CD4-positive, alpha-beta memory T cell (primary cell): ENCODE data around the gene GAPDH. TPM values are rescaled to one million over a fixed set of nuclear protein-coding genes. Genes with fewer than 3 reads are reported as not detected.

Experiments used
- CTCF ChIA-PET: fragments of 350-600 bp; sonication (Branson Sonifier 250); formaldehyde crosslinking; loops from one replicate; lab custom pipeline; 2021; ENCODE audit warnings: inconsistent platforms; ENCODE audit not compliant: partially characterized antibody; lab: Charles Lee
- POLR2A ChIA-PET: fragments of 350-600 bp; sonication (Branson Sonifier 250); formaldehyde crosslinking; loops from one replicate; lab custom pipeline; 2021; ENCODE audit not compliant: partially characterized antibody; lab: Charles Lee
- DNase-seq, 5 donors: peaks; one replicate each; pipeline versions ENCODE4 v3.0.0 to v3.0.0-alpha.2; 2020 to 2022; ENCODE audit warnings: mixed read lengths in 1 of 5
- H3K27ac ChIP-seq: one replicate; pipeline ENCODE4 v1.7.0; 2013; ENCODE audit warnings: low read depth, low read length
- H3K27me3 ChIP-seq: 2 replicates; pipeline ENCODE4 v1.7.0; 2013; ENCODE audit warnings: mild to moderate bottlenecking, low read length, moderate library complexity; ENCODE audit not compliant: insufficient read depth
- H3K36me3 ChIP-seq: 2 replicates; pipeline ENCODE4 v1.7.0; 2013; ENCODE audit warnings: mild to moderate bottlenecking, low read length, moderate library complexity; ENCODE audit not compliant: insufficient read depth
- H3K4me1 ChIP-seq: 2 replicates; pipeline ENCODE4 v1.7.0; 2013; ENCODE audit warnings: mild to moderate bottlenecking, low read length, moderate library complexity; ENCODE audit not compliant: insufficient read depth
- H3K4me3 ChIP-seq, 2 donors: one replicate each; pipeline ENCODE4 v1.7.0; 2013; ENCODE audit warnings: low read length in 2 of 2, mild to moderate bottlenecking in 1 of 2
- H3K9me3 ChIP-seq, 2 donors: one replicate each; pipeline ENCODE4 v1.7.0; 2013; ENCODE audit warnings: low read length in 2 of 2, control low read depth in 1 of 2; ENCODE audit not compliant: control insufficient read depth in 1 of 2
- H3K27ac Mint-ChIP-seq, 7 donors: one replicate each; pipeline ENCODE4 v1.8.0; 2020 to 2021; ENCODE audit warnings: mixed read lengths in 7 of 7, mild to moderate bottlenecking in 6 of 7, inconsistent platforms in 3 of 7, moderate library complexity in 3 of 7
- H3K27me3 Mint-ChIP-seq, 2 donors: one replicate each; pipeline ENCODE4 v1.8.0; 2020 to 2021; ENCODE audit warnings: mixed read lengths in 2 of 2
- H3K36me3 Mint-ChIP-seq, 2 donors: one replicate each; pipeline ENCODE4 v1.8.0; 2020 to 2021; ENCODE audit warnings: mixed read lengths in 2 of 2, inconsistent platforms in 1 of 2, mild to moderate bottlenecking in 1 of 2
- H3K4me1 Mint-ChIP-seq, 4 donors: one replicate each; pipeline ENCODE4 v1.8.0; 2020 to 2021; ENCODE audit warnings: mixed read lengths in 4 of 4, mild to moderate bottlenecking in 1 of 4
- H3K4me3 Mint-ChIP-seq, 8 donors: one replicate each; pipeline ENCODE4 v1.8.0; 2020 to 2021; ENCODE audit warnings: mixed read lengths in 8 of 8, mild to moderate bottlenecking in 7 of 8, moderate library complexity in 6 of 8, inconsistent platforms in 3 of 8
- H3K9me3 Mint-ChIP-seq, 8 donors: one replicate each; pipeline ENCODE4 v1.8.0; 2020 to 2021; ENCODE audit warnings: mixed read lengths in 8 of 8, mild to moderate bottlenecking in 5 of 8, inconsistent platforms in 3 of 8, moderate library complexity in 1 of 8
- intact Hi-C: fragments of 100-400 bp; cut with micrococcal nuclease; formaldehyde crosslinking; loops from one replicate; pipeline ENCODE4 v1.15.1; 2023
- polyA plus RNA-seq, 2 donors: library from polyadenylated mRNA; unstranded; fragments of 300-500 nt; fragmentation: Illumina TruSeq; gene quantifications; one replicate each; pipeline ENCODE4 v1.2.3, GENCODE V29; 2021
- total RNA-seq, 2 experiments: library from RNA; stranded (reverse); gene quantifications; one replicate each; pipeline ENCODE4 v1.2.3, GENCODE V29; 2021

Gene GAPDH
- total and polyA plus RNA-seq, 4 experiments from 2014 or later: 474 to 2,185 (median 1,163) TPM

DNA sequence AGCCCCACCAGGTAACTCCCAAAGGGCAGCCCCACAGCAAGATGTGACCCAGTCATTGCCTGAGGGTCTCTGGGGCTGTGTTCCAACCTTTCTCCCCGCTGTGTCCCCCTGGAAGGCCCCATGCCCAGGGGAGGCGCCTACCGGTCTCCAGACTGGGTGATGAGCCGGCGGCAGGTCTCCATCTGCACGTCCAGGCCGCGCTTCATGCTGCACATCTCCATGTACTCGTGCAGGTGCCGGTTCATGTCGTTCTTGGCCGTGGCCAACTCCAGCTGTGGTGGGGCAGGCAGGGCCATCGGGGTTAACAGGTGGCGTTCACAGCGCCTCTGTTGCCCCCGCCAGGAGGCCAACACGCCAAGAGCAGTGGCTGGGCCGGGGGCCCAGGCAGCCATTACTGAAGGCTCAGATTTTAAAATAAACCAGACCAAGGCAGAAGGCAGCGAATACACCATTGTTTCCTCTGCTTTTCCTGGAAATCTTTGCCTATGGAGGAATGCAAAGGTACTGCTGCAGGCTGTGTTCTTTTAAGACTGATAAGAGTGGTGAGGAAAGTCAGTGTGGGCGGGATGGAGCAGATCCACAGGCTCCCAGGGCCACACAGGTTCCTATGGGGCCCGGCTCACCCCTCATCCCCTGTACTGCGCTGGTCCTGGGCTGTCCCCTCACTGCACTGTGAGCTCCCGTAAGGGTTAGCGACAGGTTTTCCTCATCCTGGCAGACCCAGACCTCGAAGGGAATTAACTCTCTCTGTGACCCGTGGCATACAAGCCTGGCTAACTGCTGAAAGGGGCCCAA is 7.3 kb downstream of the GAPDH start:
- Histone ChIP-seq H3K36me3 (peaks cover 28% of the 10 kb centered on the region), H3K27me3 (no peaks in the 10 kb centered on the region), H3K4me3 (no peak overlapping the region), H3K27ac (no peak overlapping the region), H3K9me3 (no peaks in the 10 kb centered on the region), H3K4me1 (peaks cover 58% of the 10 kb centered on the region)
- intact Hi-C loops: no loop called here
- Mint-ChIP-seq H3K27ac (peak overlapping the region; percentile 34 to 89 (median 83)), H3K4me3 (peak overlapping the region in 1 of 8 donors; percentile 18), H3K4me1 (peaks cover 28 to 49% (median 41%) of the 10 kb centered on the region in 4 donors), H3K36me3 (peaks cover 32 to 51% of the 10 kb centered on the region in 2 donors), H3K27me3 (no peaks in the 10 kb centered on the region), H3K9me3 (no peaks in the 10 kb centered on the region)
- DNase-seq: no peak
- ChIA-PET POLR2A (interaction anchor here (1.3 to 10.4 kb wide), 3 partner anchors 8 to 90 kb away, joined by 4 to 237 read pairs (median 78); partner anchors contain the start of genes GAPDH, TAPBPL and VAMP1), CTCF (interaction anchor here (0.9 to 8.0 kb wide), 6 partner anchors 11 to 116 kb away, joined by 3 to 162 read pairs (median 86); partner anchors contain the start of gene VAMP1)

DNA sequence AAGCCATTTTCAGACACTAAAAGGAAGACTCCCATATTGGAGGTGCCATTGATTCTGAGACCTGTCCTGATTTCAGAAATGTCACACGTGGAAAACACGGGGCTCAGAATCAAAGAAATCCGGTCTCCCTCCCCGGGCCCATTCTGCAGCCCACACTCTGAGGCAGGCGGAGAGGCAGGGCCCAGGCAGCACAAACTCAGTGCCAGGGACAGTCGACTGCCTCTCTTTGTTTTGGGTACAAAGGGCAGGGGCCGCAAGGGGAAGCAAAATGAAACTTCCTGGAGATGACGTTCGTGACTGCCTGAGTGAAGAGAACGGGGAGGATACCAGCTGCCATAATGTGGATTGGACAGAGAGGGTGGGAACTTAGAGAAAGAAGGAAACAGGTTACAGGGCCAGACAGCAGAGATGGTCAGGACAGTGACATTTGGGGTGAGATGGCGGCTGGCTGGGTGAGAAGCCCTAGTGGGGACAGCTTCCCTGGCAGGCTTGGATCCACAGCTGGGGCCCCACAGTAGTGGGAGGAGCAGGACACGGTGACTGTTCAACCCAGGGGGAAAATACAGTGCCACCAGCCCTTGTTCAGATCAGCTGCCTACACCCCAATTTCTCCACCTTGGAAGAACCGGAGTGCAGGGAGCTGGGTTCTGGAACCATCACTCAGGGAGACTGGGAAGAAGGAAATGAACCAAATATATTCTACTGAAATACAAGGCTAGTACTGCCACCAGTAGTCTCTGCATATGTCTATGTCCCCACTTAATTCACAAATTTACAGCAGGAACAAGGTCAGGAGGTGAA is 8.1 kb downstream of the GAPDH start:
- DNase-seq: peak in 1 of 5 donors; percentile 13
- peak overlapping the region in 1 of 8 donors; percentile 18 for H3K4me3 Mint-ChIP-seq
- peaks cover 50% of the 10 kb centered on the region for H3K4me1 ChIP-seq
- intact Hi-C loops: no loop called here
- H3K36me3 Mint-ChIP-seq: peaks cover 34 to 53% of the 10 kb centered on the region in 2 donors
- CTCF ChIA-PET: interaction anchor here (0.9 kb wide), 1 partner anchor 16 kb away, joined by 3 read pairs; no protein-coding TSS in a partner anchor
- no peak overlapping the region for H3K4me3 ChIP-seq
- POLR2A ChIA-PET: interaction anchor here (1.1 to 1.3 kb wide), 2 partner anchors 8 to 91 kb away, joined by 3 to 4 read pairs; partner anchors contain the start of genes GAPDH and TAPBPL
- H3K9me3 ChIP-seq: no peaks in the 10 kb centered on the region
- H3K9me3 Mint-ChIP-seq: no peaks in the 10 kb centered on the region
- peak overlapping the region in 6 of 7 donors; percentile 34 to 89 (median 77) for H3K27ac Mint-ChIP-seq
- H3K27ac ChIP-seq: no peak overlapping the region
- H3K4me1 Mint-ChIP-seq: peaks cover 23 to 40% (median 34%) of the 10 kb centered on the region in 4 donors
- H3K27me3 Mint-ChIP-seq: no peaks in the 10 kb centered on the region
- peaks cover 27% of the 10 kb centered on the region for H3K36me3 ChIP-seq
- no peaks in the 10 kb centered on the region for H3K27me3 ChIP-seq

DNA sequence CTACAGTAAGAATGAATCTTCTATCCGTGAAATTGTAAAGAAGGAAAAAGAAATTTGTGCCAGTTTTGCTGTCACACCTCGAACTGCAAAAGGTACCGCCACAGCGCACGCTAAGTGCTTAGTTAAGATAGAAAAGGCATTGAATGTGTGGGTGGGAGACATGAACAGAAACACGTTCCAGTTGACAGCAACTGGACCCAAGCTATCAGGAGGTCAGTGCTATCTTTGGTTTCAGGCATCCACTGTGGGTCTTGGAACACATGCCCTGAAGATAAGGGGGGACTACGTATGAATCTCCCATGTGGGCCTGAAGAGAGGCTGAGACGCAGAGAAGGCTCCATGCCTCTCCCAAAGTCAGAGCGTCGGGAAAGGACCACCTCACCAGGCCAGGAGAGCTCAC is 11.7 kb downstream of the GAPDH start:
- H3K4me3 Mint-ChIP-seq: no peak overlapping the region
- intact Hi-C loops: no loop called here
- no peak for DNase-seq
- H3K27ac ChIP-seq: no peak overlapping the region
- POLR2A ChIA-PET: interaction anchor here (1.2 to 1.4 kb wide), 3 partner anchors 8 to 10 kb away, joined by 3 to 4 read pairs (median 3); no protein-coding TSS in a partner anchor
- CTCF ChIA-PET: interaction anchor here (0.9 to 1.9 kb wide), 3 partner anchors 8 to 122 kb away, joined by 4 to 5 read pairs (median 4); no protein-coding TSS in a partner anchor
- H3K9me3 Mint-ChIP-seq: no peaks in the 10 kb centered on the region
- peaks cover 8 to 18% (median 11%) of the 10 kb centered on the region in 4 donors for H3K4me1 Mint-ChIP-seq
- H3K36me3 ChIP-seq: peaks cover 38% of the 10 kb centered on the region
- no peak overlapping the region for H3K4me3 ChIP-seq
- peak overlapping the region in 1 of 7 donors; percentile 7 for H3K27ac Mint-ChIP-seq
- no peaks in the 10 kb centered on the region for H3K9me3 ChIP-seq
- no peaks in the 10 kb centered on the region for H3K27me3 ChIP-seq
- peaks cover 14% of the 10 kb centered on the region for H3K4me1 ChIP-seq
- H3K27me3 Mint-ChIP-seq: no peaks in the 10 kb centered on the region
- H3K36me3 Mint-ChIP-seq: peaks cover 24 to 49% of the 10 kb centered on the region in 2 donors

DNA sequence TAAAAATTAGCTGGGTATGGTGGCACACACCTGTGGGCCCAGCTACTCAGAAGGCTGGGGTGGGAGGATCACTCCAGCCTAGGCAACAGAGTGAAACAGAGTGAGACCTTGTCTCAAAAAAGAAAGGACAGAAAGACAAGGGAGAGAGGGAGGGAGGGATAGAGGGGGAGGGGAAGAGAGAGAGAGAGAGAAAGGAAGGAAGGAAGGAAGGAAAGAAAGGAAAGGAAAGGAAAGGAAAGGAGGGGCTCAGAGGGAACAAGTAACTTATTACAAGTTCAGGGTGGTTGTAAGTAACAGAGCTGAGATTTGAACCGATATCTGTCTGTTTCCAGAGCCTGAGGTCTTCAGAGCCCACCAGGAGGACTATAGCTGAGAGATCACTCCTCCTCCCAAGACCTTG is 13.2 kb downstream of the GAPDH start:
- H3K36me3 Mint-ChIP-seq: peaks cover 29 to 58% of the 10 kb centered on the region in 2 donors
- intact Hi-C loops: no loop called here
- Histone ChIP-seq H3K36me3 (peaks cover 50% of the 10 kb centered on the region), H3K9me3 (no peaks in the 10 kb centered on the region), H3K4me3 (no peak overlapping the region), H3K27me3 (no peaks in the 10 kb centered on the region), H3K27ac (no peak overlapping the region), H3K4me1 (peaks cover 11% of the 10 kb centered on the region)
- H3K27me3 Mint-ChIP-seq: no peaks in the 10 kb centered on the region
- no peak overlapping the region for H3K4me3 Mint-ChIP-seq
- POLR2A ChIA-PET: interaction anchor here (0.5 kb wide), 1 partner anchor 10 kb away, joined by 3 read pairs; no protein-coding TSS in a partner anchor
- no peaks in the 10 kb centered on the region for H3K9me3 Mint-ChIP-seq
- H3K4me1 Mint-ChIP-seq: peaks cover 10 to 21% (median 12%) of the 10 kb centered on the region in 4 donors
- no peak for DNase-seq
- H3K27ac Mint-ChIP-seq: no peak overlapping the region
- CTCF ChIA-PET: interaction anchor here (1.0 to 1.9 kb wide), 4 partner anchors 10 to 227 kb away, joined by 3 to 5 read pairs (median 4); no protein-coding TSS in a partner anchor

DNA sequence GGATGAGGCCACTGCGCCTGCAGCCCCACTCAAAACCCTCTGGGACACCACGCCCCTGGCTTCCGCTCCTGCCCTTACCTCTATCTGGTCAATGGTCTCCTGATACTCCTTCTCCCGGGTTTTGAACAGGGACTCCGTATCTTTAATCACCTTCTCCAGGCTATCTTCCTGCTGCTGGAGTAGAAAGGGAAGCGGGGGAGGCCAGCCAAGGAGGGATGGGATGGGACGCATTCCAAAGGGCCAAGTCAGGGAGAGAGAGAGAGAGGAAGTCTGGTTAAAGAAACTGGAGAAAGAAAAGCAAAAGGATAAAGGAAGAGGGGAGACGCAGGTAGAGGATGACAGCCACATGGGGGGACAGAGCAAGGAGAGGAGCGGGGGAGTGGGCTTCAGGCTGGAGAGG is 13.7 kb downstream of the GAPDH start:
- CTCF ChIA-PET: interaction anchor here (0.5 to 1.9 kb wide), 3 partner anchors 10 to 16 kb away, joined by 3 to 5 read pairs (median 5); no protein-coding TSS in a partner anchor
- POLR2A ChIA-PET: interaction anchor here (0.5 kb wide), 1 partner anchor 10 kb away, joined by 3 read pairs; no protein-coding TSS in a partner anchor
- peaks cover 16% of the 10 kb centered on the region for H3K4me1 ChIP-seq

DNA sequence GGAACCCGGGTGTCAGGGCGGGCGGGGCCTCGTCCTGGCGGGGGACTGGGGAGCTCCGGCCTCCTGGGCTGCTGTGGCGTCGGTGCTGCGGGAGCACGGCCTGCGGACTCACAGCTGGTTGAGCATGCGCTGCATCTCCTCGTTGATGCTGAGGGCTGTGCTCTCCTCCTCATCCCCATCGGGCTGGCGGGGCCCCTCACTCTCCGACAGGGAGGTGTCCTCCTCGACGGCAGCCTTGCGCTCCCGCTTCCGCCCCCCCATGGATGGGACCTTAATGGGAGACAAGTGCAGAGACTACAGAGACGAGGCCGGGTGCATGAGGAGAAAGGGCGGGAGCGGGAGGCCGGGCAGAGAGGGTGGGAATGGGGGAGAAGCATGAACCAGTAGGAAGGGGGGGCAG is 14.2 kb downstream of the GAPDH start:
- DNase-seq: no peak
- no peaks in the 10 kb centered on the region for H3K9me3 Mint-ChIP-seq
- peaks cover 15 to 31% (median 20%) of the 10 kb centered on the region in 4 donors for H3K4me1 Mint-ChIP-seq
- H3K27ac Mint-ChIP-seq: peak overlapping the region in 1 of 7 donors; percentile 38
- no peaks in the 10 kb centered on the region for H3K27me3 ChIP-seq
- CTCF ChIA-PET: interaction anchor here (0.5 kb wide), 1 partner anchor 9 kb away, joined by 3 read pairs; no protein-coding TSS in a partner anchor
- intact Hi-C loops: no loop called here
- peaks cover 52% of the 10 kb centered on the region for H3K36me3 ChIP-seq
- H3K27ac ChIP-seq: no peak overlapping the region
- no peak overlapping the region for H3K4me3 Mint-ChIP-seq
- H3K36me3 Mint-ChIP-seq: peaks cover 29 to 59% of the 10 kb centered on the region in 2 donors
- POLR2A ChIA-PET: no interaction called here
- H3K4me1 ChIP-seq: peaks cover 21% of the 10 kb centered on the region
- H3K9me3 ChIP-seq: no peaks in the 10 kb centered on the region
- H3K4me3 ChIP-seq: no peak overlapping the region
- H3K27me3 Mint-ChIP-seq: no peaks in the 10 kb centered on the region

More for the DNA sequence above, 13.7 kb downstream of the GAPDH start:
- Histone ChIP-seq H3K4me3 (no peak overlapping the region), H3K27me3 (no peaks in the 10 kb centered on the region), H3K27ac (no peak overlapping the region), H3K9me3 (no peaks in the 10 kb centered on the region), H3K36me3 (peaks cover 52% of the 10 kb centered on the region)
- Mint-ChIP-seq H3K36me3 (peaks cover 29 to 59% of the 10 kb centered on the region in 2 donors), H3K9me3 (no peaks in the 10 kb centered on the region), H3K27ac (peak overlapping the region in 1 of 7 donors; percentile 15), H3K4me1 (peaks cover 14 to 26% (median 16%) of the 10 kb centered on the region in 4 donors), H3K27me3 (no peaks in the 10 kb centered on the region), H3K4me3 (no peak overlapping the region)
- DNase-seq: no peak
- intact Hi-C loops: no loop called here
